Transverse colon (tissue), 4 donors: Measurements from ENCODE around the gene NBDY. TPM values are rescaled to one million over a fixed set of nuclear protein-coding genes. Genes with fewer than 3 reads are reported as not detected.

ENCODE experiments used
- DNase-seq: peaks from one replicate; pipeline ENCODE4 v3.0.0-alpha.2; 2019
- H3K27ac ChIP-seq, 4 donors: fragments of 200-600 bp; sonication (generic); 2 replicates each; pipeline ENCODE4 v1.5.1; 2016 to 2018; ENCODE audit warnings: inconsistent platforms in 4 of 4
- H3K27me3 ChIP-seq: fragments of 200-600 bp; sonication (generic); 2 replicates; pipeline ENCODE4 v1.5.1; 2017; ENCODE audit warnings: inconsistent platforms
- H3K36me3 ChIP-seq, 4 donors: fragments of 200-600 bp; sonication (generic); 2 replicates each; pipeline ENCODE4 v1.5.1; 2017 to 2019; ENCODE audit warnings: inconsistent platforms in 4 of 4
- H3K4me1 ChIP-seq, 4 donors: fragments of 200-600 bp; sonication (generic); 2 replicates each; pipeline ENCODE4 v1.5.1; 2017 to 2020; ENCODE audit warnings: inconsistent platforms in 4 of 4
- H3K4me3 ChIP-seq, 4 donors: fragments of 200-600 bp; sonication (generic); 1 replicate in 1 of 4; 2 replicates in 3 of 4; pipeline versions ENCODE4 v1.5.1 to v1.6.1; 2017 to 2019; ENCODE audit warnings: inconsistent platforms in 4 of 4
- H3K9me3 ChIP-seq, 2 donors: fragments of 200-600 bp; sonication (generic); 2 replicates each; pipeline ENCODE4 v1.5.1; 2017 to 2019; ENCODE audit warnings: inconsistent platforms in 2 of 2
- EP300 ChIP-seq: sonication (generic); formaldehyde crosslinking; IDR thresholded peaks from one replicate; pipeline ENCODE4 v1.6.1; 2017; ENCODE audit warnings: antibody characterized with exemption, low read depth
- POLR2A ChIP-seq: fragments of 450-650 bp; IDR thresholded peaks from one replicate; pipeline ENCODE4 v1.6.1; 2016; ENCODE audit warnings: antibody characterized with exemption, mild to moderate bottlenecking, moderate library complexity
- POLR2AphosphoS5 ChIP-seq, 3 donors: sonication (generic); formaldehyde crosslinking; IDR thresholded peaks; one replicate each; pipeline ENCODE4 v1.6.1; 2016; ENCODE audit warnings: antibody characterized with exemption in 3 of 3
- WGBS, 2 donors: methylation state at CpG; one replicate each; pipeline ENCODE4 v1.1.5; 2018; ENCODE audit warnings: low coverage in 1 of 2; 5-methylcytosine and 5-hydroxymethylcytosine counted together
- in situ Hi-C, 4 donors: fragments of 200-750 bp; cut with MboI; loops; one replicate each; pipeline versions ENCODE4 v1.15.0 to v1.15.1; 2017; ENCODE audit warnings: low sequenced_read_pairs in 3 of 4, low pct_ligation_motif_present in 1 of 4, low pct_unique_long_range_greater_than_20kb in 1 of 4
- intact Hi-C: fragments of 100-400 bp; cut with DNase I; formaldehyde crosslinking; loops from one replicate; pipeline ENCODE4 v1.15.1; 2023; ENCODE audit warnings: low total_unique reads
- total RNA-seq, 4 donors: library from RNA; depleted of rRNA; stranded (reverse); fragments of >200 nt; gene quantifications; one replicate each; pipeline ENCODE4 v1.1.0, GENCODE V29; 2016
- TF ChIP-seq, protein P1 (sequence below), 5 experiments: fragments of 200-600 bp in 3 of 5; fragments of 450-650 bp in 2 of 5; sonication (generic) in 3 of 5; IDR thresholded peaks; 1 replicate in 2 of 5; 2 replicates in 3 of 5; pipeline ENCODE4 v1.5.1; 2016 to 2017; ENCODE audit warnings: antibody characterized with exemption in 5 of 5, inconsistent platforms in 3 of 5, mild to moderate bottlenecking in 2 of 5, moderate library complexity in 1 of 5

NBDY gene
- total RNA-seq, 4 donors from 2014 or later: 4.1 to 10.5 (median 9.4) TPM; not detected in 1

DNA sequence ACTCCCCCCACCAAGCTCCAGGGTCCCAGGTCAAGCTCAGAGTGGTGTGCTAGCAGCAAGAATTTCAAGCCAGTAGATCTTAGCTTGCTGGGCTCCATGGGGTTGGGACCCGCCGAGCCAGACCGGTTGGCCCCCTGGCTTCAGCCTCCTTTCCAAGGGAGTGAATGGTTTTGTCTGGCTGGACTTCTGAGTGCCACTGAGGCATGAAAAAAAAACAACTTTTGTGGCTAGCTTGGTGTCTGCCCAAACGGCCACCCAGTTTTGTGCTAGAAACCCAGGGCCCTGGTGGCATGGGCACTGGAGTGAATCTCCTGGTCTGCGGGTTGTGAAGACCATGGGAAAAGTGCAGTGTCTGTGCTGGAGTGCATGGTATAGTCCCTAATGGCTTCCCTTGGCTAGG is 82.6 kb downstream of the NBDY start:
- H3K9me3 ChIP-seq: no peaks in the 10 kb centered on the region
- intact Hi-C loops (no loop called here), in situ Hi-C loops (loop anchor here in 1 of 4 donors (25.0 kb wide), 1 partner anchor 176 kb away; the partner anchor contains the start of gene SPIN3)
- H3K27me3 ChIP-seq: no peaks in the 10 kb centered on the region
- H3K36me3 ChIP-seq: no peaks in the 10 kb centered on the region
- WGBS, 2 donors: 85% methylated on average over 5 of the region's 5 CpGs; no CpG with 5 or more reads in 1 of the 2 donors
- H3K27ac ChIP-seq: no peak overlapping the region
- no peak overlapping the region for H3K4me3 ChIP-seq
- TF ChIP-seq POLR2A: no peak
- TF ChIP-seq, protein P1, sequence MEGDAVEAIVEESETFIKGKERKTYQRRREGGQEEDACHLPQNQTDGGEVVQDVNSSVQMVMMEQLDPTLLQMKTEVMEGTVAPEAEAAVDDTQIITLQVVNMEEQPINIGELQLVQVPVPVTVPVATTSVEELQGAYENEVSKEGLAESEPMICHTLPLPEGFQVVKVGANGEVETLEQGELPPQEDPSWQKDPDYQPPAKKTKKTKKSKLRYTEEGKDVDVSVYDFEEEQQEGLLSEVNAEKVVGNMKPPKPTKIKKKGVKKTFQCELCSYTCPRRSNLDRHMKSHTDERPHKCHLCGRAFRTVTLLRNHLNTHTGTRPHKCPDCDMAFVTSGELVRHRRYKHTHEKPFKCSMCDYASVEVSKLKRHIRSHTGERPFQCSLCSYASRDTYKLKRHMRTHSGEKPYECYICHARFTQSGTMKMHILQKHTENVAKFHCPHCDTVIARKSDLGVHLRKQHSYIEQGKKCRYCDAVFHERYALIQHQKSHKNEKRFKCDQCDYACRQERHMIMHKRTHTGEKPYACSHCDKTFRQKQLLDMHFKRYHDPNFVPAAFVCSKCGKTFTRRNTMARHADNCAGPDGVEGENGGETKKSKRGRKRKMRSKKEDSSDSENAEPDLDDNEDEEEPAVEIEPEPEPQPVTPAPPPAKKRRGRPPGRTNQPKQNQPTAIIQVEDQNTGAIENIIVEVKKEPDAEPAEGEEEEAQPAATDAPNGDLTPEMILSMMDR (IDR thresholded peaks at IDR 0.05): no peak
- TF ChIP-seq POLR2AphosphoS5 (IDR thresholded peaks at IDR 0.05): no peak
- TF ChIP-seq EP300: no peak
- H3K4me1 ChIP-seq: no peaks in the 10 kb centered on the region
- no peak for DNase-seq

DNA sequence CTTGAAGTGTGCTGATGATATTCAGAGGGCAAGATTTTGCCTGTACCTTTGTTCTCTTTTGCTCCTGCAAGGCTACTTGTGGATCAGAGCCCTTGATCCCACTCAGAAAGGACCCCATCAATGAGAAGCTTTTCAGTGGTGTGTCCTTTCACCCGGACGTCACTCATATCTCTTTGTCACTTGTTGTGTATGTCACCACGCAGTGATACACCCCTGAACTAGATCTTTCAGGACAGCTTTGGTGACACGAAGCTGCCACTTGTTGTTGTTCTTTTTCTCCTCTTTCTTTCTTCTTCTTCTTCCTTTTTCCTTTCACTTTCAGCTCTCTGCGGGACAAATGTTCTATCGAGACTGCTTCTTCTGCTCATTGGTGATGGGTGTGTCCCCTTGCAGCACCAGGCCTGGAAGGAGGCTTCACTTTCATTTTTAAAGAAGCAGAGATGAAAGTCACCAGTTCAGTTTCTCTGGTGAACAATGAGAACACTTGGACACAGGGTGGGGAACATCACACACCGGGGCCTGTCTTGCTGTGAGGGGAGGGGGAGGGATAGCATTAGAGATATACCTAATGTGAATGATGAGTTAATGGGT is 83.6 kb downstream of the NBDY start:
- in situ Hi-C loops: loop anchor here in 1 of 4 donors (25.0 kb wide), 1 partner anchor 175 kb away; the partner anchor contains the start of gene SPIN3
- WGBS, 2 donors: 16 to 20% methylated on average over 4 to 7 of the region's 7 CpGs
- Histone ChIP-seq H3K4me3 (peak overlapping the region in 1 of 4 donors; percentile 7), H3K9me3 (no peaks in the 10 kb centered on the region), H3K27ac (peak overlapping the region in 1 of 4 donors; percentile 12), H3K27me3 (no peaks in the 10 kb centered on the region), H3K36me3 (no peaks in the 10 kb centered on the region), H3K4me1 (no peaks in the 10 kb centered on the region)
- intact Hi-C loops: no loop called here
- TF ChIP-seq, protein P1 (IDR thresholded peaks at IDR 0.05): no peak
- TF ChIP-seq EP300 (no peak), POLR2A (no peak), POLR2AphosphoS5 (IDR thresholded peaks at IDR 0.05) (no peak)
- DNase-seq: no peak

DNA sequence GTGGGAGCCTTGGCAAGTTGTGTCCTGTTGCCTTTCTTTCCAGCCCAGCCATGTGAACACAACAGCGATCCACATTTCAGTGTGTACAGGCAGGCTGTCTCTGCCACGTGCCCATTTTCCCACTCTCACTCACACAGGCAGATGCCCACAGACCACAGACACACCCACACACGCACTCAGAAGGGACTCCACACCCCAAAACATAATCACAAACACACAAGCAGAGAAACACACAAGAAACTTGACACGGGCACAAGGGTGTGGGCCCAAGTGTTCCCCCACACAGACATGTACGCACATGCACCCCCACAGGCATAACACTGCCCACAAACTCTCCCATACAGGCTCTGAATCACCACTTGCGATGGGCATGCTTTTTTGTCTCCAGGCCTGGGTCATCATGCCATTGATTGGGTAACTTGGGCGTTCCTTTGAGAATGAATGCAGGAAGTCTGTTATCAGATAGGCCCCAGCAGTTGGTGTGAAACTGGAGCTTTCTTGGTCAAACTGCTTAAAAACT is 84.3 kb downstream of the NBDY start:
- in situ Hi-C loops (loop anchor here in 1 of 4 donors (25.0 kb wide), 1 partner anchor 174 kb away; the partner anchor contains the start of gene SPIN3), intact Hi-C loops (no loop called here)
- 61% methylated on average over 7 of the region's 7 CpGs; no CpG with 5 or more reads in 1 of the 2 donors for WGBS, 2 donors
- TF ChIP-seq POLR2A: no peak
- TF ChIP-seq, protein P1 (IDR thresholded peaks at IDR 0.05): no peak
- no peak for TF ChIP-seq POLR2AphosphoS5 (IDR thresholded peaks at IDR 0.05)
- no peak for TF ChIP-seq EP300
- Histone ChIP-seq H3K27ac (peak overlapping the region in 2 of 4 donors; percentile 12 to 18), H3K9me3 (no peaks in the 10 kb centered on the region), H3K4me3 (no peak overlapping the region), H3K36me3 (no peaks in the 10 kb centered on the region), H3K4me1 (no peaks in the 10 kb centered on the region), H3K27me3 (no peaks in the 10 kb centered on the region)
- DNase-seq: no peak

DNA sequence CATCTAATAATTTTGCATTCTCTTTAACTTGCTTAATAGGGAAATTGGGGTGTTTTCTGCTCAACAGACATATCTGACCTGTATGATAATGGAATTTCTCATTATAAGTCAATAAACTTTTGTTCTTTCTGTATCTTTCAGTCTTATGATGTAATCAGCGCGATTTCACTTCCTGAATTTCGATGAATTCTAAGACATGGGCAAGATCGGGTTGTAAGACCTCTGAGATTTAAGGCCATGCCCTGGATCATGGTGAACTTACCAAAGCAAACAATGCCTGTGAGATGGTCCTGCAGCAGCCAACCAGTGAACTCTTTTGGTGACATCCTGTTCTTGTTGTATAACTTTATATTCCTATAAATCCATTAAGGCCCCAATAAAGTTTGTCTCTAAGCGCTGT is 88.1 kb downstream of the NBDY start:
- in situ Hi-C loops: loop anchor here in 1 of 4 donors (25.0 kb wide), 1 partner anchor 170 kb away; the partner anchor contains the start of gene SPIN3
- H3K9me3 ChIP-seq: no peaks in the 10 kb centered on the region

More for the DNA sequence above, 88.1 kb downstream of the NBDY start:
- WGBS, 2 donors: 57 to 68% methylated on average over 1 to 5 of the region's 5 CpGs
- no peaks in the 10 kb centered on the region for H3K36me3 ChIP-seq
- intact Hi-C loops: no loop called here
- H3K27me3 ChIP-seq: no peaks in the 10 kb centered on the region
- no peak for DNase-seq
- no peak overlapping the region for H3K4me3 ChIP-seq
- no peaks in the 10 kb centered on the region for H3K4me1 ChIP-seq
- no peak overlapping the region for H3K27ac ChIP-seq
- TF ChIP-seq POLR2A (no peak), POLR2AphosphoS5 (IDR thresholded peaks at IDR 0.05) (no peak), EP300 (no peak)
- TF ChIP-seq, protein P1 (IDR thresholded peaks at IDR 0.05): no peak
